ENCODE data around the gene HBG1.

DNA sequence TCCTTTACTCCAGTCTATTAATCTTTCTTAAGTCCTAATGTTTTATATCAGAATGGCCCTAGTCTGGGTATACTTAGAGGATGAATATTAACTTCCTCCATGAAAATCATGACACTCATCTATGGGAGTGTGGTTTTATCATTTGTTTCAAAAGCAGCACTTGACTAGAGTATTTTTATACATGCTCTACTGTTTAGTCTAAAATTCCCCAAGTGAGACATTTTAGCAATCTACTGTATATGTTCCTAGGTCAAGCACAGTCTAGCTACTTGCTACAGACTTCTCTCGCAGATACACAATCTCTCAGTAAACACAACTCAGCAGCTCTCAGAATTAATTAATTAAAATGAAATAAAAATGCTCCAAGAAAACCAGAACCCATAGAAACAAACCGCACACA, 19.9 kb downstream of the HBG1 start:
- TF ChIP-seq, protein P1, sequence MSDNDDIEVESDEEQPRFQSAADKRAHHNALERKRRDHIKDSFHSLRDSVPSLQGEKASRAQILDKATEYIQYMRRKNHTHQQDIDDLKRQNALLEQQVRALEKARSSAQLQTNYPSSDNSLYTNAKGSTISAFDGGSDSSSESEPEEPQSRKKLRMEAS (IDR thresholded peaks at IDR 0.05; ENCODE audit: insufficient read depth, insufficient read length), result no peak
- TF ChIP-seq CTCF (IDR thresholded peaks at IDR 0.05; ENCODE audit: extremely low read depth in 1 of 2, insufficient read depth in 1 of 2, low read depth in 1 of 2, low read length in 2 of 2) (no peak), POLR2AphosphoS5 (IDR thresholded peaks at IDR 0.05; ENCODE audit: insufficient read depth, low read depth, low read length) (no peak), FOS (IDR thresholded peaks at IDR 0.05; ENCODE audit: borderline replicate concordance, insufficient read depth, low read length) (no peak), POLR2A (IDR thresholded peaks at IDR 0.05; ENCODE audit: low read depth, low read length) (no peak), MYC (IDR thresholded peaks at IDR 0.05; ENCODE audit: low read depth, low read length) (no peak), GATA2 (IDR thresholded peaks at IDR 0.05; ENCODE audit: insufficient read depth, insufficient read length, low read depth, low read length) (no peak), EZH2 (IDR thresholded peaks at IDR 0.05; ENCODE audit: borderline replicate concordance, low read depth, low read length, severe bottlenecking) (no peak), JUN (IDR thresholded peaks at IDR 0.05; ENCODE audit: borderline replicate concordance, insufficient read depth, insufficient read length, low read depth) (no peak)

Data from endothelial cell of umbilical vein (primary cell).